ENCODE data around the gene ELF5.

The ELF5 gene

DNA sequence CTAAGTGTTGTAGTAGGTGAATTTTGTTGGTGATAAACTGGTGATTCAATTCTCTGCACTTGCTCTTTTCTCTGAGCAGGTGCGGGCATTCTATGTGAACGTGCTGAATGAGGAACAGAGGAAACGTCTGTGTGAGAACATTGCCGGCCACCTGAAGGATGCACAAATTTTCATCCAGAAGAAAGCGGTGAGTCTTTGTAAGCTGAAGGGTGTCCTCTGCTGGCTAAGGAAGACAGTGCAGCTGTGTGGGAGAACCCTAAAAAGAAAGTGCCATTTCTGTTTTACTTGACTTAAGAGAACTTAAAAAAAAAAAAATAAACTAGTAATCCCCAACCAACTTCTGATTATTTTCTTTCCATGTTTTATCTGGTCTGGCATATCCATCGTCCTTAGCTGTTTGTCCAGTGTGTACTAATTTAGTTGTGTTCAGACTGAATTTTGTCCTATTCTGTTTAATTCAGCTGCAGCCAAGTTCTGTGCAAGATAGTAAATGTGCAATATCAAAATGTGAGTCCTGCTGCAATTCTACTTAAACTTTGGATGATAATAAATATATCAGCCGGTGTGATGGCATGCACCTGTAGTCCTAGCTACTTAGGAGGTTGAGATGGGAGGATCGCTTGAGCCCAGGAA, 45.3 kb downstream of the ELF5 start:
- no peak overlapping the region for H3K27ac ChIP-seq (ENCODE audit: low read depth, low read length)
- no peak overlapping the region for H3K9ac ChIP-seq (ENCODE audit: low read depth, low read length)
- peaks cover 20% of the 10 kb centered on the region for H3K9me3 ChIP-seq (ENCODE audit: insufficient read depth, low read depth, low read length)
- 80% methylated on average over 8 of the region's 8 CpGs for WGBS
- H3K4me3 ChIP-seq (ENCODE audit: low read length), result no peak overlapping the region
- H3K27me3 ChIP-seq (ENCODE audit: insufficient read depth, low read length), result no peaks in the 10 kb centered on the region
- no peaks in the 10 kb centered on the region for H3K4me1 ChIP-seq (ENCODE audit: insufficient read depth, low read length)
- peaks cover 3% of the 10 kb centered on the region; the same call in 1 of the 2 replicates for H3K36me3 ChIP-seq (ENCODE audit: insufficient read depth, low read length)

GRCh38 chr11:34466802-34467488, 46.6 kb downstream of the ELF5 start:
- Histone ChIP-seq H3K9ac (ENCODE audit: low read depth, low read length) (no peak overlapping the region), H3K36me3 (ENCODE audit: insufficient read depth, low read length) (peaks cover 3% of the 10 kb centered on the region; the same call in 1 of the 2 replicates), H3K9me3 (ENCODE audit: insufficient read depth, low read depth, low read length) (peaks cover 20% of the 10 kb centered on the region), H3K27me3 (ENCODE audit: insufficient read depth, low read length) (no peaks in the 10 kb centered on the region), H3K4me1 (ENCODE audit: insufficient read depth, low read length) (no peaks in the 10 kb centered on the region), H3K27ac (ENCODE audit: low read depth, low read length) (no peak overlapping the region), H3K4me3 (ENCODE audit: low read length) (no peak overlapping the region)
- WGBS, result 73% methylated on average over 2 of the region's 3 CpGs

- H3K36me3 ChIP-seq (ENCODE audit: insufficient read depth, low read length), result peaks cover 3% of the 10 kb centered on the region; the same call in 1 of the 2 replicates
- H3K27ac ChIP-seq (ENCODE audit: low read depth, low read length), result no peak overlapping the region
- WGBS, result 92% methylated on average over 7 of the region's 7 CpGs
- H3K9ac ChIP-seq (ENCODE audit: low read depth, low read length), result no peak overlapping the region
- H3K9me3 ChIP-seq (ENCODE audit: insufficient read depth, low read depth, low read length), result peaks cover 20% of the 10 kb centered on the region
- no peak overlapping the region for H3K4me3 ChIP-seq (ENCODE audit: low read length)
- no peaks in the 10 kb centered on the region for H3K4me1 ChIP-seq (ENCODE audit: insufficient read depth, low read length)
- no peaks in the 10 kb centered on the region for H3K27me3 ChIP-seq (ENCODE audit: insufficient read depth, low read length)
Measured at GRCh38 chr11:34464591-34465051, 49.0 kb downstream of the ELF5 start.

GRCh38 chr11:34461215-34461614, 52.4 kb downstream of the ELF5 start:
- peaks cover 3% of the 10 kb centered on the region; the same call in 1 of the 2 replicates for H3K36me3 ChIP-seq (ENCODE audit: insufficient read depth, low read length)
- WGBS, result 91% methylated on average over 14 of the region's 14 CpGs
- peaks cover 10% of the 10 kb centered on the region; the same call in 1 of the 2 replicates for H3K9me3 ChIP-seq (ENCODE audit: insufficient read depth, low read depth, low read length)
- H3K27ac ChIP-seq (ENCODE audit: low read depth, low read length), result no peak overlapping the region
- H3K4me1 ChIP-seq (ENCODE audit: insufficient read depth, low read length), result peaks cover 8% of the 10 kb centered on the region; the same call in 1 of the 2 replicates
- no peak overlapping the region for H3K9ac ChIP-seq (ENCODE audit: low read depth, low read length)
- H3K27me3 ChIP-seq (ENCODE audit: insufficient read depth, low read length), result no peaks in the 10 kb centered on the region
- no peak overlapping the region for H3K4me3 ChIP-seq (ENCODE audit: low read length)

DNA sequence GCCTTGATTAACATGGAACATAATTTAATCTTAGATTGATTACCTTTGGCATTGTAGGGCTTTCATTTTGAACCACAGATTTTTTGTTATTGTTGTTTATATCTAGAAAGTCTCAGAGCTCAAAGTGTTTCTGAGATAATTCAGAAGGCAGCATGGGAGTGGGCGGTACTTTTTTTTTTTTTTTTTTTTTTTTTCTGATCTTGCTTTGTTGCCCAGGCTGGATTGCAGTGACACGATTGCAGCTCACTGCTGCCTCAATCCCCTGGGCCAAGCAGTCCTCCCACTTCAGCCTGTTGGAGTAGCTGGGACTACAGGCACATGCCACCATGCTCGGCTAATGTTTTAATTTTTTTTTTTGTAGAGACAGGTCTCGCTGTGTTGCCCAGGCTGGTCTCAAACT, 53.3 kb downstream of the ELF5 start:
- no peaks in the 10 kb centered on the region for H3K36me3 ChIP-seq (ENCODE audit: insufficient read depth, low read length)

DNA sequence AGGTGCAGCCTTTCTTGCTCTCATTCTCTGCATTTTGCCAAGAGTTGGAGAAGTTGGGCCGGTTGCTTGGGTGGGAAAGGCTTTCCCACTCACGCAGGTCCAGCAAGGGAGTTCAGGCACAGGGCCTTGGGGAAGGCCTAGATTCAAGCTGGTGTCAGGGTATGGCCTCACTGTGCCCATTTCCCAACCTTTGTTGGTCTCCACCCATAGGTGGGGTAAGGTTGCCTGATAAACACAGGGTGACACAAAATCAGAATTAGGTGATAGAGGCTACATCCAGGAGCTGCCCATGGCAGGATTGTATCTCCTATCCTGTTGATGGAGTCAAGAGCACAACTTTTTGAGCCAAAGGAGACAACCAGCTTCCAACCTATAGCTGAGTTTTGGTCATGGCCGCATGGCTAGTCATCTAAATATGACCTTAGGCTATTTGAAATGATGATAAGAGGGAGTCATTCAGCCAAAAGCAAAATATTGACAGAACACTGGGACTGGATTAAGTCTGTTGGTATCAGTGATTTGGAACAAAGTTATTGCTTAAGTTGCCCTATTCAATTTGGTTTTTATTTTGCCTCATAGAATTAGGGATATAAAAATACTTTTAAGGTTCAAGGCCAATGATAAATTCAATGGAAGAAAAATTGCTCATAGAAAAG, 54.0 kb downstream of the ELF5 start:
- Histone ChIP-seq H3K9me3 (ENCODE audit: insufficient read depth, low read depth, low read length) (no peaks in the 10 kb centered on the region), H3K36me3 (ENCODE audit: insufficient read depth, low read length) (no peaks in the 10 kb centered on the region), H3K9ac (ENCODE audit: low read depth, low read length) (no peak overlapping the region), H3K27me3 (ENCODE audit: insufficient read depth, low read length) (no peaks in the 10 kb centered on the region), H3K4me1 (ENCODE audit: insufficient read depth, low read length) (peaks cover 8% of the 10 kb centered on the region; the same call in 1 of the 2 replicates), H3K4me3 (ENCODE audit: low read length) (no peak overlapping the region), H3K27ac (ENCODE audit: low read depth, low read length) (no peak overlapping the region)
- WGBS, result 92% methylated on average over 3 of the region's 3 CpGs

More for the DNA sequence above, 53.3 kb downstream of the ELF5 start:
- Histone ChIP-seq H3K9ac (ENCODE audit: low read depth, low read length) (no peak overlapping the region), H3K9me3 (ENCODE audit: insufficient read depth, low read depth, low read length) (0 out of 2 replicates have a peak, but pooled peaks cover under 1% of the 10 kb centered on the region), H3K4me3 (ENCODE audit: low read length) (no peak overlapping the region), H3K27ac (ENCODE audit: low read depth, low read length) (no peak overlapping the region), H3K27me3 (ENCODE audit: insufficient read depth, low read length) (no peaks in the 10 kb centered on the region), H3K4me1 (ENCODE audit: insufficient read depth, low read length) (peaks cover 8% of the 10 kb centered on the region; the same call in 1 of the 2 replicates)
- 92% methylated on average over 4 of the region's 4 CpGs for WGBS

GRCh38 chr11:34458525-34458924, 55.1 kb downstream of the ELF5 start:
- WGBS, result 41% methylated on average over 2 of the region's 4 CpGs
- no peaks in the 10 kb centered on the region for H3K9me3 ChIP-seq (ENCODE audit: insufficient read depth, low read depth, low read length)
- H3K9ac ChIP-seq (ENCODE audit: low read depth, low read length), result no peak overlapping the region
- no peaks in the 10 kb centered on the region for H3K36me3 ChIP-seq (ENCODE audit: insufficient read depth, low read length)
- no peaks in the 10 kb centered on the region for H3K27me3 ChIP-seq (ENCODE audit: insufficient read depth, low read length)
- no peak overlapping the region for H3K27ac ChIP-seq (ENCODE audit: low read depth, low read length)
- no peak overlapping the region for H3K4me3 ChIP-seq (ENCODE audit: low read length)
- H3K4me1 ChIP-seq (ENCODE audit: insufficient read depth, low read length), result peaks cover 8% of the 10 kb centered on the region; the same call in 1 of the 2 replicates

GRCh38 chr11:34457607-34458006, 56.0 kb downstream of the ELF5 start:
- H3K4me3 ChIP-seq (ENCODE audit: low read length), result no peak overlapping the region
- H3K27ac ChIP-seq (ENCODE audit: low read depth, low read length), result no peak overlapping the region
- no peaks in the 10 kb centered on the region for H3K36me3 ChIP-seq (ENCODE audit: insufficient read depth, low read length)
- H3K9me3 ChIP-seq (ENCODE audit: insufficient read depth, low read depth, low read length), result no peaks in the 10 kb centered on the region
- H3K9ac ChIP-seq (ENCODE audit: low read depth, low read length), result no peak overlapping the region
- H3K4me1 ChIP-seq (ENCODE audit: insufficient read depth, low read length), result peaks cover 8% of the 10 kb centered on the region; the same call in 1 of the 2 replicates
- H3K27me3 ChIP-seq (ENCODE audit: insufficient read depth, low read length), result no peaks in the 10 kb centered on the region
- WGBS, result 88% methylated on average over 2 of the region's 2 CpGs

DNA sequence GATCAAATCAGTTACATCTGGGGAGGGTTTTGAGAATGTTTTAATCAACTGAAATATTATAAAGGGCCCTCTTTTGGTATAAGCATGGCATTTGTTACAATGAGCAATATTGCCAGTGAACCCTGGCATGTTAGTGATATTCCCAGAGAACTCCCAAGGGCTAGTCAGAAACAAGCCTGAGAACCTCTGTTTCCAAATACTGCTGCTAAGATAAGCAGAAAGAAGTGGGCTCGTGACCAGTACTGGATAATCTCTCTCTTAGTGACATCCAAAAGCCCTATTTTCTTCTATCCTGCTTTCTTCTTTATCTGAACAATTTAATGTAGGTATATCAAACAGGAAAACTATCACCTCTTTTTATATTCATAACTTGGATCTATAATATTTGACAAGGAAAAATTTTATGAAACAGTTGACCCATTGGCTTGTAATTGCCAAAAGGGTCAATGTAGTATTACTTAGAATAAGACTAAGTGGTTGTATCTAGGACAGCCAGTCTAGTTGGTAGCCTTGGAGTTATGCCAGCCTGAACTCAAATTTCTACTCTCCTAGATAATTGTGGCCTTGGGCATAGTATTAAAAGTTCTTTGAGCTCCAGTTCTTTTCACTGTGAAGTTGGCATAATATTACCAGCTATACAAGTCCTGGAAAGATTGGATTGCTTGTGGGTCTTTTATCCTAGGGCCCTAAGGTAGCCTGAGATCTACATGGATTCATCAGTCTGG, 59.1 kb downstream of the ELF5 start:
- Histone ChIP-seq H3K9ac (ENCODE audit: low read depth, low read length) (no peak overlapping the region), H3K27ac (ENCODE audit: low read depth, low read length) (no peak overlapping the region), H3K9me3 (ENCODE audit: insufficient read depth, low read depth, low read length) (no peaks in the 10 kb centered on the region), H3K36me3 (ENCODE audit: insufficient read depth, low read length) (no peaks in the 10 kb centered on the region), H3K4me1 (ENCODE audit: insufficient read depth, low read length) (peaks cover 8% of the 10 kb centered on the region; the same call in 1 of the 2 replicates), H3K4me3 (ENCODE audit: low read length) (no peak overlapping the region), H3K27me3 (ENCODE audit: insufficient read depth, low read length) (no peaks in the 10 kb centered on the region)
- WGBS, result 100% methylated on average over 1 of the region's 1 CpG

DNA sequence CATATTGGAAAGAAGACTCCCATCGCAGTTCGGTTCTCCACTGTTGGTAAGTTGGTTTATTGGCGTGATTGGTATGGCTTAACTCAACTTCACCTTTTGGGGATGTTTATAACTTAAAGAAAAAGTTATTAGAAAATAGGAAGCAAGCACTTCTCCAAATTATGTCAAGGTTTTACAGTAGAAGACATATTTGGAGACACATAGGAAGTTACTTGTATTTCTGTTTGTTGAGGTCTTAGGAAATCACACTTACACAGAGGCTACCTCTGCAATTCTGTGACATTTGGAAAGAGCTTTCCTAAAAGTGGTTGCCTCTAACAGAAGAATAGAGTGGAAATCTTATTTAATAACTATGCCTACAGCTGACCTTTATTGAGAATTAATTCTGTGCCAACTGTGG, 62.5 kb downstream of the ELF5 start:
- no peaks in the 10 kb centered on the region for H3K4me1 ChIP-seq (ENCODE audit: insufficient read depth, low read length)
- WGBS, result 100% methylated on average over 3 of the region's 3 CpGs
- no peaks in the 10 kb centered on the region for H3K27me3 ChIP-seq (ENCODE audit: insufficient read depth, low read length)
- H3K9me3 ChIP-seq (ENCODE audit: insufficient read depth, low read depth, low read length), result no peaks in the 10 kb centered on the region
- H3K4me3 ChIP-seq (ENCODE audit: low read length), result no peak overlapping the region
- no peak overlapping the region for H3K9ac ChIP-seq (ENCODE audit: low read depth, low read length)
- no peak overlapping the region for H3K27ac ChIP-seq (ENCODE audit: low read depth, low read length)
- no peaks in the 10 kb centered on the region for H3K36me3 ChIP-seq (ENCODE audit: insufficient read depth, low read length)
